Renal pelvis (tissue), 4 donors: ENCODE results near the gene PAQR7. TPM values are rescaled to one million over a fixed set of nuclear protein-coding genes. Genes with fewer than 3 reads are reported as not detected.
"Not testable (repeated sequence)": the region's sequence is repeated elsewhere in the genome, so short reads cannot be mapped to it uniquely, and the experiment has no call there.

Experiments
- DNase-seq: peaks from one replicate; pipeline ENCODE4 v3.0.0-alpha.2; 2013
- polyA plus RNA-seq, 3 donors: library from polyadenylated mRNA; unstranded; fragments of 120-200 nt; gene quantifications; one replicate each; pipeline ENCODE4 v1.2.1, GENCODE V29; 2013; ENCODE audit not compliant: insufficient read length in 3 of 3

Gene PAQR7
- polyA plus RNA-seq, 3 donors = 26.6 to 36.8 (median 36.3) TPM

DNA sequence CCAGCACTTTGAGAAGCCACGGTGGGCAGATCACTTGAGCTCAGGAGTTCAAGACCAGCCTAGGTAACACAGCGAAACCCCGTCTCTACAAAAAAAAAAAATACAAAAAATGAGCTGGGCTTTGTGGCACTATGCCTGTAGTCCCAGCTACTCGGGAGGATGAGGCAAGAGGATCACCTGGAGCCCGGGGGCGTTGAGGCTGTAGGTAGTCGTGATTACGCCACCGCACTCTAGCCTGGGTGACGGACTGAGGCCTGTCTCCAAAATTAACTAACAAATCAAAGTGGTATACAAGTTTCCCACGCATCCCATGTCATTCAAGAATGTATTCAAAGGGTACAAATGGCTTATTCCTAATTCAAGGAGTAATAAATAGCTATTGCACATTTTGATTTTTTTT, 18.7 kb downstream of the PAQR7 start:
- no peak for DNase-seq

DNA sequence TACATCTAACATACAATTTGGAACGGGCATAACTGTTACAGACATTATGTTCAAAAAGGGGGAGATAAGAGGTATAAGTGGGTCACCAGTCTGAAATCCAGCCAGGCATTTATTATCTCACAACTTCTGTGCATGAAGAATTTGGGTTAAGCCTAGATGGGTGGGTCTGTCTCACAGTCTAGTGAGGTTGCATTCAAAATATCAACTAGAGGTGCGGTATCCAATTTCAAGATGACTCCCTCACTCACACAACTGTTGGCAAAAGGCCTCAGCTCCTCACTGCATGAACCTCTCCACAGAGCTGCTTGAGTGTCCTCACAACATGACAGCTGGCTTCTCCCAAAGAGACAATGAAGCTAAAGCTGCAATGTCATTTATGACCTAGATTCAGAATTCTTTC, 21.0 kb downstream of the PAQR7 start:
- DNase-seq = no peak

DNA sequence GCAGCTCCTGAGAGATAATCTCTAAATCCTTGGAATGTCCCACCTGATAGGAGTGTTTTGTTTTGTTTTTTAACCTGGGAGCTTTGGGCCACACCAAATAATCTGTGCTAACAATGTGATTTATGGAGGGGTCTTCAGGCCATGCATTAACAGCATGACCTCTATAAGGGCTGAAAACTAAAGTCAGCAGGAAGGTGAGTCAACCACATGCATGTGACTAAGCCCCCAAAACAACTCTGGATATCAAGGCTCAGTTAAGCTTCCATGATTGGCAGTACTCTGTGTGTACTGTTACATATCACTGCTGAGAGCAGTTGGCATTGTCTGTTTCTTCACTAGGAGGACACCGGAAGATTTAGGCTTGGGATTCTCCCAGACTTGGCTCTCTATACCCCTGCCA, 27.0 kb downstream of the PAQR7 start:
- no peak for DNase-seq

DNA sequence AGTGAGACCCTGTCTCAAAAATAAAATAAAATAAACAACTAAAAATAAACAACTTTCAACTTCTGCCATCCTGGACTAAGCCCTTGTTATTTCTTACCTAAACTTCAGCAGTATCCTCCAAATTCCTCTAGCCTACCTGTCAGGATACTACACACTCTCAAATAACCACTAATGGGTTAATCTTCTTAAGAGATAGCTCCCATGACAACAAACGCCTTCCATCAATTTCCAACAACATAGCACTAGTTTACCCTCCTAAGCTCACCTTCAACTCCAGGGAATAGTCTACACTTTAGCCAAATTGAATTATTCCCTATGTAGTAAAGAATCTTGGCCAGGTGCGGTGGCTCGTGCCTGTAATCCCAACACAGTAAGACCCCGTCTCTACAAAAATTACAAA, 27.6 kb downstream of the PAQR7 start:
- no peak for DNase-seq

DNA sequence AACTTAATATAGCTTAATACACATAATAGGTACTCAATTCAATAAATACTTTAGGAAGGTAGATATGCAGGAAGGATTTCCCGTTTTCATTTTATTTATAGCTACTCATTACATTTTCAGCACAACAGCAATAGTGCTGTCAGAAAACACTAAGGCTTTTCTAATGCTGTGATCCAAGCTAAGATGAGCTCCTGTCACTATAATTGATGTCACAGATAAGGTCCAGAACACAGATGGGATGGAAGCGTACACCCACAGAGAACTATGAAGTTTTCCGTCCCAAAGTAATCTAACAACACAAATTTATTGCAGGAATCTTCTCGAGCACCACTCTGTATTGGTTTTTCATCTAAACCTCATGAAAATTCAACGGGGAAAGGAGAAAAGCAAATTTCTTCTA, 29.8 kb downstream of the PAQR7 start:
- DNase-seq = no peak

DNA sequence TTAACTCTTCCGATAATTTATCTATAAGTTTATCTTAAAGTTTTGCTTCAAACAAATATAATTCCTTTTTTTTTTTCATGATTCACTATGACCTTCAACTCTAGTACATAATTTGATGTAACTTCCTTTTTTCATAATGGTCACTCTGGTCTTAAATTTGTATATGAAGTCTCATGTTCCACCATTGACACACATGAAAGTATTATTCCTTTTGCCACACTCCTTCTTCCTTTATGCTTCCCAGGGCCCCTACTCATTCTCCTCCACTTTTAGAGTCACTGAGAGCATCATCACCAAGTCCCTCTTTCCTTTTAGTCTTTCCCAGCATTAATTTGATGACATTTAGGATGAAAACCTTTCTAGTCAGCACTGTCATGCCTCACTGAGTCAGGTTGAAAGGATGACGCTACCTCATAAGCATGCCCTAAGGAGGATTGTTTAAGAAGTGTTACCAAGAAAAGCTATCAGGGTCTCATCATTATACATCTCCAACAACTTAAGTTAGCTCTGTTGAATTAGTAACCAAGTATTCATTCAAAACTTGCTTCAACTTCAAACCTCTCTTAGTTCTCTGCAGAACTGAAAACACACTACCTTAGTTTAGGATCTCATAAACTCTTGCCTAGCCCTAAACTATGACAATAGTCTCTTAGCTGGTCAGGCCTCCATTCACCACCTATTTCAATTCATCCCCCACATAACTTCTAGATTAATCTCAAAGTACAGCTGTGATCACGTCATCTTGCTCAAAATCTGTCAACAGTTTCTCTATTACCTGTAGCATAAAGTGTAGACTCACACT, 30.8 kb downstream of the PAQR7 start:
- DNase-seq = no peak

DNA sequence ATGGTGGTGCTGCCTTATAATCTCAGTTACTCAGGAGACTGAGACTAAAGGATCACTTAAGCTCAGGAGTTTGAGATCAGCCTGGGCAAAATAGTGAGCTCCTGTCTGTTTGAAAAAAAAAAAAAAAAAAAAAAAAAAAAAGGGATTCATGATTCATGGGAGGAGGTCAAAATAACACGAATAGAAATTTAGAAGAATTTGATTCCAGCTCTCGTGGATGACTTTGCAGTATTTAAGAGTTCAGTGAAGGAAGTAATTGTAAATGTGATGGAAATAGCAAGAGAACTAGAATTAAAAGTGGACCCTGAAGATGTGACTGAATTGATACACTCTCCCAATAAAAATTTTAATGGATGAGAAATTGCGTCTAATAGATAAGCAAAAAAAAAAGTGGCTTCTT, 32.0 kb downstream of the PAQR7 start:
- no peak for DNase-seq

DNA sequence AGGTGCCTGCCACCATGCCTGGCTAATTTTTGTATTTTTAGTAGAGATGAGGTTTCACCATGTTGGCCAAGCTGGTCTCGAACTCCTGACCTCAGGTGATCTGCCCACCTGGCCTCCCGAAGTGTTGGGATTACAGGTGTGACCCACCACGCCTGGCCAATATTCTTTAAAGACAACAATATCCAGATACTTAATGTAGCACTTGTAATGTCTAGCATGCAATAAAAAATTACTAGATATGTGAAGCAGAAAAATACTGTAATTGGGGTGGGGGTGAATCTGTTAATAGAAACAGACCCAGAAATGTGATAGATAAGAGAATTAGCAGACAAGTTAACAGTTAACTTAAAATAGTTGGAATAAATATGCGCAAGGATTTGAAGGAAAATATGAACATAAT, 35.7 kb downstream of the PAQR7 start:
- DNase-seq = not testable (repeated sequence)

DNA sequence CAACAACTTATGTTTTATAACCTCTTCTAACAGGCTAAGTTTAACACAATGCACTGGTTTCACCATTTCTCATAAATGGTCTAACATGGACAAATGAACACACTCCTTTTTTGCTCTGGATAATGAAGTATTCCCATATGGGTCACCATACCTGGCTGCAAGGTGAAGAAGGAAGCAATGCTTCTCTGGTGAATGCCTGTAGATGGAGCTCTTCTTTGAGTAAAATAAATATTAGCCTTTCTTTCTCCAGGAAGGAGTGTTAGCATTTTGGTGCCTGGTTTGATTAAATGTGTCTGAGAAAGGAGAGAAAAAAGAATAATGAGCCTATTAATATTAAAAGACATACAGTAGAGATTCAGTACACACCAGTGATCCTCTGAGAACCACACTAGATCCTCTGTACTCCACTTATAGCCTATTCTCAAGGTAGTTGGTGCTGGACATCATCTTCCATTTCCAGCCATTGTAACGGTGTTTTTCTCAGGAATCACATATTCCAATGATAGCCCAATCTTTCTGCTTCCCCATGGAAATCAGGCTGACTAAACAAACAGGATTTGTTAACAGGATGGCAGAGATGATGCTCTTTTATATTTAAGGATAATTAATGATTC, 38.1 kb downstream of the PAQR7 start:
- no peak for DNase-seq

DNA sequence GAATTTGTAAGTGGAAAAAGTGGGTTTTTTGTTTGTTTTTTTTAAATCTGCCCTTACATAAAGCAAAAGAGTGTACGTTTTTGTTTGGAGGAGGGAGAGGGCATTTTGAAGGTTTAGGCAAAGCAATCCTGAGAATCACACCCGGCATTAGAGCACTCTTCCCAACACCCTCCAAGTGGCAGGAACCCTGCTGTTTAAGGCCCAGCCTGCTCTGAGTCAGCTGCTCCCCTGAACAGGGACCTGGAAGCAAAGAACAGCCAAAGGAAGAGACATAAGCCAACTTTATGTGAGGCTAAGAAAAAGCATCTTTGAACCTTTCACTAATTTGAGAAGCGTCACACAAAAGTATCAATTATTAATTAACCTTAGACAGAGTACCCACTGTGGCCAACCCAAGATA, 38.8 kb downstream of the PAQR7 start:
- DNase-seq = no peak

DNA sequence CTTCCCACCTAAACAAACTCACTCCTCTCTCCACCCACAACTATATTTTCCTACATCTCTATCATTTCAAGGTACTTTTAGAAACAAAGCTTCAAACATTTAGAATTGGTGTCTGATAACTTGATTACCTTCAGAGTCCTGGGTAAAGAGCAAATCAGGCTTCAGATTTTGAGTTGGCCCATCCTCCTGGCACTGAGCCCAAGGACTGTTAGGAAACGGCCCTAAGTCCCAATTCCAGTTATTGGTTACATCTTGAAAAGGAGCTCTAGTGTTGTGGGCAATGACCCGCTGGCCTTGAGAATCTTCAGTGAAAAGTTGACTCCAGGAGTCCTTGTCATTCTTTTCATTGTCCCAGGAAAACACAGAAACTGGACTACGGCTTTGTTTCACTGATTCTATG, 40.6 kb downstream of the PAQR7 start:
- DNase-seq = no peak

DNA sequence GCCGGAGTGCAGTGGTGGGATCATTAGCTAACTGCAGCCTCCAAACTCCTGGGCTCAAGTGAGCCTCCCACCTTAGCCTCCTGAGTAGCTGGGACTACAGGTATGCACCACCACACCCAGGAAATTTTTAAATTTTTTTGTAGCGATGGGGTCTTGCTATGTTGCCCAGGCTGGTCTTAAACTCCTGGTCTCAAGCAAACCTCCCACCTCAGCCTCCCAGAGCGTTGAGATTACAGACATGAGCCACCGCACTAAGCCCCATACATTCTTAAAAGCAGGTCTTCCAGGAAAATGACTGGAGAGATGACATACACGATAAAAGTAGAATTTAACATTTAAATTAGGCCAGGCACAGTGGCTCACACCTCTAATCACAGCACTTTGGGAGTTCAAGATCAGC, 42.4 kb downstream of the PAQR7 start:
- no peak for DNase-seq

DNA sequence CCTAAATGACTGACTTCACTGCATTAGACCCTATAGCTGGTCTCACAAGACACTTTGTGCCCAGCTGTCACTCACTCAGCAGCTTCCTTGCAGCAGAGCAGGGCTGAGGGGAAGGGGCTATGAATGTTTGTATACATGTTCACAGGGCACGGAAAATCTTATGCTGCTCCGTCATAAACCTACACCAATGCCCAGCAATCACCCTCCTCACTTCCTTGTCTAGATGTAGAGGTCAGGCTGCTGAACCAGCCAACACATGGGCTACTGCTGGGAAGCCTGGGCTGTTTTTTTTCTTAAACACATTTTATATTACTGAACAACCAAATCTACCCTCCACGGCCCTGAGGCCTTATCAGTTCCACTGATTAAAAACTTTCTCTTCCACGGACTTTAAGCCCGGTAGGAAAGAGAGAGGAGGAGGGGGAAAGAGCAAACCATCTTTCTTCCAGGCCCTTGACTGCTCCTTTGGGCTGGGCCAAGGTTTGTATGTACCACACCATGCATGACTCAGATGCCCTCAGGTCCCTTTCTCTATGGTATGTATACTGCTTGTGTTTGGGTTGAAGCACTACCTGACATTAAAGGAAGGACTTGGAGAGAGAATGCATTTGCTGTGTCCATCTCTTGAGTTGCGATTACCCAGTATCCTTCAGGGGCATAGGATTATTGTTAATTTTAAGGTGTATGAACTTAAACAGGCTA, 43.0 kb downstream of the PAQR7 start:
- no peak for DNase-seq

DNA sequence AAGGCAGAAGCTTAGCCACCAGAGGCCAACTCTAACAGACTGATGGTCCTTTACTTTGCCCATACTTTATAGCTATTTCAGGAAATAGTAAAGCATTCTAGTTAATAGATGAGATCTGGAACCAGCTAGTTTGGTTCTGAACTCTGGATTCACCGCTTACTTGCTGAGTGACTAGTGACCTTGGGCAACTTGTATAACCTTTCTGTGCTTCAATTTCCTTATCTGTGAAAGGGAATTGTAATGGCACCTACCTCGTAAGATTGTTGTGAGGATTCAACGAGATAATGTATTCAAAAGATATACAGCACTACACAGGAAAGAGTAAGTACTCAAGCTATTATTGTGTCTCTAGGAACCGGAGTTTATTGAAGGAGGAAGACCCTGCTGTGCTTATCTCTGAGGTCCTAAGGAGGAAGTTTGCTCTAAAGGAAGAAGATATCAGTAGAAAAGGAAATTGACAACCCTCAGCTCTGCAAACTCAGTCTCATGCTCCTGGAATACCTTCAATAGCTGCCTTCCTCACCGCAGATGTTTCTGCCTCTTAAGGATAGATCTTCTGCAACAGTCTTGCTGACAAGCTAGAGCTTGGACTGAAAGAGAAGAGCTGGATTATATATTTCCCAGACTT, 43.8 kb downstream of the PAQR7 start:
- no peak for DNase-seq

DNA sequence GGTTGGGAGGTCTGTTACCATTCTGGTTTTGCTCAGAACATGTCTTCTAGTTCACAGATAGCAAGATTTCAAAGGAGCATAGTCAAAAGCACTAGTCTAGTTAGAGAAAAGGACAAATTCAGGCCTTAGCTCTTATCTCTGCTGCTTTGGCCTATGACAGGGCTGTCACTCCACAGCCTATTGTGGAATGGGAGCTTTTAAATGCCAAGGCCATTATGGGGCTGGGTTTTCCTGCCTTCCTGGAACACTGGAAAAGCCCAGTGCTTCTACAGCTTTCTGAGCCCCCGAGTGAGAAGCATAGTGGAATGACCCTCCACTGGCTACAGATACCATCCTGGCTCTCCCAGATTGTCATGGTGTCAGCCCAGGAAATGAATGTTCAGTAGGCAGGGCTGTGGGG, 46.5 kb downstream of the PAQR7 start:
- DNase-seq = no peak

DNA sequence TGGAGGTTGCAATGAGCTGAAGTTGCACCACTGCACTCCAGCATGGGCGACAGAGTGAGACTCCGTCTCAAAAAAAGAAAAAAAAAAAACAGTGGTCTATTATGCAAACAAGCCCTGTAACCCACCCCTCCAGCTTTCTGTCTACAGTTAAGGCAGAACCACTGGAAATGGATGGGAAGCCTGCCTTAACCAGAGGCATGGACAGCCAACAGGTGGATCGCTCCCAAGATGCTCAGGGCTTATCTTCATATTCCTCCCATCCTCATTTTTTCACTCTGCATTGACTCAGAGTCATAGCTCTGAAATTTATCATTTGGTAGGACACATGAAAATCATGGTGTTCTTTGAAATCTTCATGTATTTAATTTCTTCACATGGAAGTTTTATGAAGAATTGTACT, 47.0 kb downstream of the PAQR7 start:
- DNase-seq = no peak

DNA sequence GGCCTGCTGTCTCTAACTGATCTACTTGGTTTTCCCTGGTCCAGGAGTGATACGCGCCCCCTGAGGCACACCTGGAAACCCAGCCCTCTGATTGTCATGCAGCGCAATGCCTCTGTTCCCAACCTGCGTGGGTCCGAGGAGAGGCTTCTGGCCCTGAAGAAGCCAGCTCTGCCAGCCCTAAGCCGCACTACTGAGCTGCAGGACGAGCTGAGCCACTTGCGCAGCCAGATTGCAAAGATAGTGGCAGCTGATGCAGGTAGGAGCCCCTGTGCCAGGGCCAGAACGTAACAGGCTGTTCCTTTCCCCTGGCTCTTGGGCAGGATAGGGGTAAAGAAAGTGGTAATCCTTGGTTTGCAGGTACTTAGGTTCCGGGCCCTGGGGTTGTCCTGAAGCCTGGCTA, 48.9 kb downstream of the PAQR7 start:
- no peak for DNase-seq

DNA sequence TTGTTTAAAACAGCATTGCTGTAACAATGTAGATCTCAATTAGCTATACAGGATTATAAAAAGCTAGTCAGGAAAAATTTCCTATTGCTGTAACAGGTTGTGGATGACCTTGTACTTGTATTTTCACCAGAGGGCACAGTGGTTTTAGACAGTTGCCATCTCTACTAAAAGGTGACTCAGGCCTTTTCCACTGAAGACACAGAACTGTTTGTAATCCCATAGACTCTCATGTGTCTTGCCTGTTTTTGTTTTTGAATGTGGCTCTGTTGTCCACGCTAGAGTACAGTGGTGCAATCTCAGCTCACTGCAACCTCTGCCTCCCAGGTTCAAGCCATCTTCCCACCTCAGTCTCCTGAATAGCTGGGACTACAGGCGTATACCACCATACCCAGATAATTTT, 49.9 kb downstream of the PAQR7 start:
- no peak for DNase-seq

DNA sequence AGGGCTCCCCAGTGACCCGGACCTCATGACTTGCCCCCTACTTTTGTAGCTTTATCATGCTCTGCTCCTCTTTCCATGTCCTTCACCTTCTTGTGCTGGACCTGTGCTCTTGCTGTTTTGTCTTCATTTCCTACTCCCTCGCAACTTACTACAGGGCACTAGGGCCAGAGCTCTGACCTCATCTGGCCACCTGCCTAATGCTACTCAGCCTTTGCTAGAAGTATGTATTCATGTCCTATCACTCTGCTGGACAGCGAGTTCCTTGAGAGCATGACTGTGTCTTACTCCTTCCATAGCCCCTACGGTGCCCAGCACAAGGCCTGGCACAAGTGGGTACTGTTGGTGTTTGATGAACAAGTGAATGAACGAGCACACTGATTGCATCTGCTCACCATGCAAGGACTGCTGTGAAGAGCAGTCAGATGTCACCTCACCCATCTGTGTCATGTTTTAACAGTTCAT, 53.8 kb downstream of the PAQR7 start:
- no peak for DNase-seq

DNA sequence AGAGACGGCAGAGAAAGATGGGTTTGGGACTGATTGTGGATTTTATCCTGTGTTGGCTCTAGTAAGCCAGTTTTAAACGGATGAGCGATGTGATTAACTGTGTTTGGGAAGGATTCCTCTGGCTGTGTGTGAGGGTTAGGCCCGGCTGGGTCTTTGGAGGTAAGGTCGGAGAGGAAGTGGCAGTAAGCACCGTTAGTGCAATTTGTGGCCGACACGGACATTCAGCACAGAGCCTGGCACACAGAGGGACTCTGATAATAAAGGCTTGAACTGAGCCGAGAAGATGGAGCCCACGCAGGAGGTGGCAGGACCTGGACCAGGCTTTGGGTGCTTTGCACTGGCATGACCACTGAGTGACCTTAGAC, 54.4 kb downstream of the PAQR7 start:
- DNase-seq = no peak

DNA sequence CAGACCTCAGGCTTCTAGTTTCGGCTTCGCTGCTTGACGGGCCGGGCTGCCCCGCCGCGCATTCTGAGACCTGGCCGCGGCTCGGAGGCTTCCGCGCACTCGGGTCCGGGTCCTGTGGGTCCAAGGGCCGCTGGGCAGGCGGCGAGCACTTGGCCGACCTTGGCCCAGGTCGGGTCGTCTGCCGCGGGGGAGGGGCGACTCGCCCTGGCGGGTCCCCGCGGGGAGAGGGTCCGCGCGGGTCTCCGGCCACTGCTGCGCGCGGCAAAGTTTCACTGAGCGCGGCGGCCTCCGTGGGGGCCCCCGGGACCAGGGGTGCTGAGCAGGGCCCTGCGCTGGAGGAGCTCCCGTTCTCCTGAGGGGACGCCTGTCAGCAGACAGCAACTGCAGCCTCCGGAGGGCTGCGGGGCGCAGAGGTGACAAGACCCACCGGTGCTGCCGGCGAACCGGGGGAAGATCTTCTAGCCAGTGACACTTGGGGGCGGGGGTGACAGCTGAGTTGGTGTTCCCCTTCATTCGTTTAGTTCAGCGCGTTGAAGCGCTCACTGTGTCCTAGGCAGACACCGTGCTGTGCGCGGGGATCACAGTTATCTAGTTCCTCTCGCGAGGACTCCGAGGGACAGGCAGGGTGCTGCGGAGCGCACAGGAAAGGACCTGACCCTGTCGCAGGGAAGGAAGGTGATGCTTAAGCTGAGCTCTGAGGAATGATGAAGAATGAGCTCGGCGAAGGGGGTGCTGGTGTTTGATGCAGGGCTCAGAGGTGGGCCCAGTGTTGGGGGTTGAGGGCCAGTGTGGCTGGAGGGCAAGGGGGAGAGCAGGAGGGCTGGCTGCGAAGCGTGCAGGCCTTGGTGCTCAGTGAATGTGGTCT, 55.0 kb downstream of the PAQR7 start:
- DNase-seq = peak; percentile 42
